ENCODE results near the gene TCP11L2. TPM values are rescaled to one million over a fixed set of nuclear protein-coding genes. Genes with fewer than 3 reads are reported as not detected.
A peak's percentile ranks its signal among the peaks of the same experiment; 100 is the strongest.

TCP11L2 gene
- total and polyA plus RNA-seq, 2 of the 13 experiments (the other 11 are each of a cell fraction or from before 2014, with no cell fraction given), result 4.6 to 24.1 TPM

DNA sequence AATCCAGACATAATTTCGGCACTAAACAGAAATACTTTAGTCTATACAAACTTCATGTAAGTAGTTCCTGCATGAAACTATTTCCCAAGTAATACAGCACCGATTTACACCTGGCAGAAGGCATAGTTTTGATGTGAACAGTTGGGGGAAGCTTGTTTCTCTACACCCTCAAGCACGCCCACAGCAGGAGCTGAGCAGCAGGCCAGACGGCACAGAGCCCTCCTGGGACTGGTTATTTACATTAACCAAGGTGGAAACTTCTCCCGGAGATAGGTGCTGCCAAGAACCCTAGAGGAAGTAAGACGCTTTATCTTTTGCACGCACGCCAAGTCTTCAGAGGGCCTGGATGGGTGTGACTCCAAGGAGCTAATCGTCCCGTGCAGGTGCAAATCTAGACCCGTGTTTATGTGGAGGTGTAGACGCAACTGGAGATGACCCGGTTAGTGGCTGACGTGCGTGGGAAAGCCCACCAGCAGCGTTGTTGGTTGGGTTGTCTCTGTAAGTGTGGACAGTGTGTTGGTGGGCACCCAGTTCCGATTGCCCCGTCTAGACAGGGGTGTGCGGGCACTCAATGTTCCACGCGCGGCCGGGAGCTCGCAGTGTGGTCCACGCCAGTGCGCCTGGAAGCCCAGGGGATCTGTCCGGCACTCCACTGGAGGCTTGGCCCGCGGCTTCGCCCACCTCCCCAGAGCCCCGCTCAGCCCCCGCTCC is 767 bp upstream of the TCP11L2 start (continued):
- TF ChIP-seq NPAS2 (CRISPR knock-in tag; IDR thresholded peaks at IDR 0.05; ENCODE audit: borderline replicate concordance), result no peak
- no peak for TF ChIP-seq KMT2A (CRISPR knock-in tag; IDR thresholded peaks at IDR 0.05)
- no peak for TF ChIP-seq ZNF788 (CRISPR knock-in tag; IDR thresholded peaks at IDR 0.05; ENCODE audit: borderline replicate concordance)
- TF ChIP-seq, protein P1, sequence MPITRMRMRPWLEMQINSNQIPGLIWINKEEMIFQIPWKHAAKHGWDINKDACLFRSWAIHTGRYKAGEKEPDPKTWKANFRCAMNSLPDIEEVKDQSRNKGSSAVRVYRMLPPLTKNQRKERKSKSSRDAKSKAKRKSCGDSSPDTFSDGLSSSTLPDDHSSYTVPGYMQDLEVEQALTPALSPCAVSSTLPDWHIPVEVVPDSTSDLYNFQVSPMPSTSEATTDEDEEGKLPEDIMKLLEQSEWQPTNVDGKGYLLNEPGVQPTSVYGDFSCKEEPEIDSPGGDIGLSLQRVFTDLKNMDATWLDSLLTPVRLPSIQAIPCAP (CRISPR knock-in tag; IDR thresholded peaks at IDR 0.05; ENCODE audit: low read depth), result no peak
- TF ChIP-seq RXRB (CRISPR knock-in tag; IDR thresholded peaks at IDR 0.05; ENCODE audit: borderline replicate concordance), result no peak
- TF ChIP-seq, protein P2, sequence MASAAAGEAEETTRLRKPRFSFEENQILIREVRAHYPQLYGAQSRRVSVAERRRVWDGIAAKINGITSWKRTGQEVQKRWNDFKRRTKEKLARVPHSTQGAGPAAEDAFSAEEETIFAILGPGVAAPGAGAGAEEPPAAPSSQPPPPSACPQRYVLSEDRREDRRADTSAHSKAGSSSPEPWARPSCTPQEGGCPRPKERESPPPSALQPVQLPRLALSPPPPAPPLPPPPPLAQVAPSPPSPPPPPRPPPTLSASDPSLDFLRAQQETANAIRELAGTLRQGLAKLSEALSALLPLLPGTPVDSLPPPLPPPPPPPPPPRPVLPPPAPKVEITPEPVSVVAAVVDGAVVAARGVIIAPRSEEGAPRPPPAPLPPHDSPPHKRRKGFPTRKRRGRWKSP (CRISPR knock-in tag; IDR thresholded peaks at IDR 0.05), result no peak; the same call in 1 of the 2 replicates
- TF ChIP-seq, protein P3, sequence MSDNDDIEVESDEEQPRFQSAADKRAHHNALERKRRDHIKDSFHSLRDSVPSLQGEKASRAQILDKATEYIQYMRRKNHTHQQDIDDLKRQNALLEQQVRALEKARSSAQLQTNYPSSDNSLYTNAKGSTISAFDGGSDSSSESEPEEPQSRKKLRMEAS (IDR thresholded peaks at IDR 0.05), result peak; percentile 18
- no peak for TF ChIP-seq ZNF558 (CRISPR knock-in tag; IDR thresholded peaks at IDR 0.05; ENCODE audit: borderline replicate concordance)
- TF ChIP-seq ZSCAN29 (CRISPR knock-in tag; conservative IDR thresholded peaks at IDR 0.05), result peak; percentile 89
- no peak; the same call in 1 of the 2 replicates for TF ChIP-seq ESRRA (CRISPR knock-in tag; IDR thresholded peaks at IDR 0.05; ENCODE audit: low read depth)
- TF ChIP-seq ZMYM3 (CRISPR knock-in tag; IDR thresholded peaks at IDR 0.05), result no peak
- peak; percentile 10; the same call in 1 of the 2 replicates for TF ChIP-seq ZNF772 (CRISPR knock-in tag; IDR thresholded peaks at IDR 0.05)
- no peak for TF ChIP-seq SPEN (CRISPR knock-in tag; IDR thresholded peaks at IDR 0.05; ENCODE audit: low read depth)
- no peak for TF ChIP-seq ZNF501 (CRISPR knock-in tag; IDR thresholded peaks at IDR 0.05)
- TF ChIP-seq HDAC1 (CRISPR knock-in tag; IDR thresholded peaks at IDR 0.05), result peak; percentile 21; the same call in 1 of the 2 replicates
- no peak for TF ChIP-seq TMF1 (CRISPR knock-in tag; IDR thresholded peaks at IDR 0.05; ENCODE audit: low read depth)
- TF ChIP-seq, protein P4, sequence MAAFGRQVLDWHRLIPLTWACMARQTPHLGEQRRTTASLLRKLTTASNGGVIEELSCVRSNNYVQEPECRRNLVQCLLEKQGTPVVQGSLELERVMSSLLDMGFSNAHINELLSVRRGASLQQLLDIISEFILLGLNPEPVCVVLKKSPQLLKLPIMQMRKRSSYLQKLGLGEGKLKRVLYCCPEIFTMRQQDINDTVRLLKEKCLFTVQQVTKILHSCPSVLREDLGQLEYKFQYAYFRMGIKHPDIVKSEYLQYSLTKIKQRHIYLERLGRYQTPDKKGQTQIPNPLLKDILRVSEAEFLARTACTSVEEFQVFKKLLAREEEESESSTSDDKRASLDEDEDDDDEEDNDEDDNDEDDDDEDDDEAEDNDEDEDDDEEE (CRISPR knock-in tag; IDR thresholded peaks at IDR 0.05), result no peak
- no peak for TF ChIP-seq NR2C2 (CRISPR knock-in tag; IDR thresholded peaks at IDR 0.05; ENCODE audit: borderline replicate concordance)
- TF ChIP-seq XBP1 (CRISPR knock-in tag; IDR thresholded peaks at IDR 0.05), result no peak; the same call in 1 of the 2 replicates
- TF ChIP-seq, protein P5, sequence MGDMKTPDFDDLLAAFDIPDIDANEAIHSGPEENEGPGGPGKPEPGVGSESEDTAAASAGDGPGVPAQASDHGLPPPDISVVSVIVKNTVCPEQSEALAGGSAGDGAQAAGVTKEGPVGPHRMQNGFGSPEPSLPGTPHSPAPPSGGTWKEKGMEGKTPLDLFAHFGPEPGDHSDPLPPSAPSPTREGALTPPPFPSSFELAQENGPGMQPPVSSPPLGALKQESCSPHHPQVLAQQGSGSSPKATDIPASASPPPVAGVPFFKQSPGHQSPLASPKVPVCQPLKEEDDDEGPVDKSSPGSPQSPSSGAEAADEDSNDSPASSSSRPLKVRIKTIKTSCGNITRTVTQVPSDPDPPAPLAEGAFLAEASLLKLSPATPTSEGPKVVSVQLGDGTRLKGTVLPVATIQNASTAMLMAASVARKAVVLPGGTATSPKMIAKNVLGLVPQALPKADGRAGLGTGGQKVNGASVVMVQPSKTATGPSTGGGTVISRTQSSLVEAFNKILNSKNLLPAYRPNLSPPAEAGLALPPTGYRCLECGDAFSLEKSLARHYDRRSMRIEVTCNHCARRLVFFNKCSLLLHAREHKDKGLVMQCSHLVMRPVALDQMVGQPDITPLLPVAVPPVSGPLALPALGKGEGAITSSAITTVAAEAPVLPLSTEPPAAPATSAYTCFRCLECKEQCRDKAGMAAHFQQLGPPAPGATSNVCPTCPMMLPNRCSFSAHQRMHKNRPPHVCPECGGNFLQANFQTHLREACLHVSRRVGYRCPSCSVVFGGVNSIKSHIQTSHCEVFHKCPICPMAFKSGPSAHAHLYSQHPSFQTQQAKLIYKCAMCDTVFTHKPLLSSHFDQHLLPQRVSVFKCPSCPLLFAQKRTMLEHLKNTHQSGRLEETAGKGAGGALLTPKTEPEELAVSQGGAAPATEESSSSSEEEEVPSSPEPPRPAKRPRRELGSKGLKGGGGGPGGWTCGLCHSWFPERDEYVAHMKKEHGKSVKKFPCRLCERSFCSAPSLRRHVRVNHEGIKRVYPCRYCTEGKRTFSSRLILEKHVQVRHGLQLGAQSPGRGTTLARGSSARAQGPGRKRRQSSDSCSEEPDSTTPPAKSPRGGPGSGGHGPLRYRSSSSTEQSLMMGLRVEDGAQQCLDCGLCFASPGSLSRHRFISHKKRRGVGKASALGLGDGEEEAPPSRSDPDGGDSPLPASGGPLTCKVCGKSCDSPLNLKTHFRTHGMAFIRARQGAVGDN (CRISPR knock-in tag; IDR thresholded peaks at IDR 0.05), result no peak; the same call in 1 of the 2 replicates
- TF ChIP-seq ZNF549 (CRISPR knock-in tag; IDR thresholded peaks at IDR 0.05), result no peak
- TF ChIP-seq, protein P6, sequence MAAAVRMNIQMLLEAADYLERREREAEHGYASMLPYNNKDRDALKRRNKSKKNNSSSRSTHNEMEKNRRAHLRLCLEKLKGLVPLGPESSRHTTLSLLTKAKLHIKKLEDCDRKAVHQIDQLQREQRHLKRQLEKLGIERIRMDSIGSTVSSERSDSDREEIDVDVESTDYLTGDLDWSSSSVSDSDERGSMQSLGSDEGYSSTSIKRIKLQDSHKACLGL (CRISPR knock-in tag; IDR thresholded peaks at IDR 0.05), result no peak
- TF ChIP-seq ZNF124 (CRISPR knock-in tag; IDR thresholded peaks at IDR 0.05), result no peak
